K562 treated with DMSO at 1 percent for 4 hours (cell line): ENCODE results near the gene RMDN2. TPM values are rescaled to one million over a fixed set of nuclear protein-coding genes. Genes with fewer than 3 reads are reported as not detected.

Source experiments
- total RNA-seq: library from RNA; unstranded; fragments of 300-600 nt; gene quantifications from 2 replicates; pipeline ENCODE4 v1.2.3, GENCODE V29; 2022; ENCODE audit not compliant: insufficient read depth

Gene RMDN2, protein sequence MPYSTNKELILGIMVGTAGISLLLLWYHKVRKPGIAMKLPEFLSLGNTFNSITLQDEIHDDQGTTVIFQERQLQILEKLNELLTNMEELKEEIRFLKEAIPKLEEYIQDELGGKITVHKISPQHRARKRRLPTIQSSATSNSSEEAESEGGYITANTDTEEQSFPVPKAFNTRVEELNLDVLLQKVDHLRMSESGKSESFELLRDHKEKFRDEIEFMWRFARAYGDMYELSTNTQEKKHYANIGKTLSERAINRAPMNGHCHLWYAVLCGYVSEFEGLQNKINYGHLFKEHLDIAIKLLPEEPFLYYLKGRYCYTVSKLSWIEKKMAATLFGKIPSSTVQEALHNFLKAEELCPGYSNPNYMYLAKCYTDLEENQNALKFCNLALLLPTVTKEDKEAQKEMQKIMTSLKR
- 1.5 and 2.6 TPM in 2 replicates for total RNA-seq

DNA sequence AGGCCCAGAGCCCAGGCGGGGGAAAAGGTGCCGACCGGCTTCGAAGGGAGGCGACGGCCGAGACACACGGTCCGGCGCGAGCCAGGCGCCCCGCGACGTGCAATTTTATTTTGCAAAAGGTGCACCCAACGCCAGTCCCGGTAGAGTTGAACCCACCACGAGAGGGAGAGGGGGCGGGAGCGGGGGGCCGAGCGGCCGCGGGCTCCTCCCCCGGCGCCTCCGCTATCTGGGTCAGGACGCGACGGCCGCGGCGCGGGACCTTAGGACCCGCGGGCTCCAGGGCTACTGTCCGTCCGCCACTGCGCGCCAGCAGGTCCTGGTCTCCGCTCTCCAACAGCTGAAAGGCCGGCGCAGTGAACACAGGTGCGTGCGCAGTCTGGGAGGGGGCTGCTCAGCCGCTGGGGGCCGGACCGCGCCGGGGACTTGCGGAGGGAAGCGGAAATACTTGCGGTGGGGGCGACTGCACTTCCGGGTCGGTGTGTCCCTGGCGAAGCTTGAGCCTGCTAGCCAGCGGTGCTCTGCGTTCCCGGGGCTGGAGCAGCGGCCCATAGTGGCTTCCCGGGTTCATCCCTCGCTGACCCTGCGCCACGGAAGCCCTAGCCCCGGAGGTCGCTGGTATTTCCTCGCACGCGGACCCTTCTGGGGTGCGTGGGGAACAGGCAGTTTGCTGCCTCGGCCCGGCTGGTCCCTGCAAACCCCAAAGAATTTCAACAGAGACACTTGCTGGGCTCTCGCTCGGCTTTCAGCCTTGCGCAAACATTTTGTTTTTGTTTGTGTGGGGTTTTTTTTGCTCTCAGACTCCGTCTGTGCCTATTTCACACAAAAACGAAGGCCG, at the start of gene RMDN2:
TSS of gene RMDN2 (plus strand) at position 225 of the 835 bp plus-strand sequence. CDS start 3,991 bp downstream, outside the sequence.

Other genes with a start within 250 kb of the RMDN2 start
- not detected in 2 replicates for gene CYP1B1, start 150.9 kb downstream of the RMDN2 start, total RNA-seq